Measurements from ENCODE around the gene PTPRD.
"Not testable (repeated sequence)": the region's sequence is repeated elsewhere in the genome, so short reads cannot be mapped to it uniquely, and the experiment has no call there.

PTPRD gene

GRCh38 chr9:8701904-8702303 is 1910.9 kb downstream of the PTPRD start:
- no peak for DNase-seq

GRCh38 chr9:8697565-8697964 is 1915.2 kb downstream of the PTPRD start:
- DNase-seq = not testable (repeated sequence)

DNA sequence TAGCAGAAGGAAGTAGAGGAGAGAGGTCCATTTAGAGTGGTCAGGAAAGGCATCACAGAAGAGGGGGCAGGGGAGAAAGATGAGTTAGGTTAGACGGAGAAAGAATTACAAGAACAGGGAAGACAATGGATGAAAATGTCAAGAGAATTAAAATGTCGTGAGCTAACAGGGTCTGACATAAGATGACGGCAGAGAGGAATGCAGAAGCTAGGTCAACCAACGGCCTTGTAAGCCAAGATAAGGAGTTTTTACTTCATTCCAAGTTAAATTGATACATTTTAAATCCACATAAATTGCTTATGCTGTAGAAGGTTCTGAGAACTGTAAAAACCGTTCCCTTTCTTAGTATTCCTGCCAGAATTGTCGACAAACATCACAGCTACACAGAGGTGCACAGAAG is 1916.3 kb downstream of the PTPRD start:
- DNase-seq = no peak

GRCh38 chr9:8694983-8695588 is 1917.7 kb downstream of the PTPRD start:
- DNase-seq = no peak

GRCh38 chr9:8693464-8693863 is 1919.3 kb downstream of the PTPRD start:
- no peak for DNase-seq

- DNase-seq = no peak
These were observed 1926.3 kb downstream of the PTPRD start for GRCh38 chr9:8686516-8686915.

DNA sequence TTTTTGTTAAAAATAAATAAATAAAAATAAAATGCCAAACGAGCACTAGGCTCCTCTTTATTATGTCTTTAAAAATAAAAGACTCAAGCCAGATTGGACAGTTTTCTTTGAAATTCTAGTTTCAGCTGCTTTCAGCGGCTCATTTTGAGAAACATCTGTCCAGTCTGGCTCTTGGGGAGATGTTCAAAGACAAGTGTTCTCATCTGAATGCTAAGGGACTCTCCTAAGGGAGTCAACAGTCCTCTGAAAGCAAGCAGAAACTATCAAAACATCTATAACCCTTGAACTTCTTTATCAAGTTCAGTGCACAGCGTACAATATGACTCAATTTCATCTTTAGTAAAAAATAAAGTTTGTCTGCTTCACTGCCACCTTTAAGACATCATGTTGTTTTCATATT is 1927.0 kb downstream of the PTPRD start:
- DNase-seq = no peak

DNA sequence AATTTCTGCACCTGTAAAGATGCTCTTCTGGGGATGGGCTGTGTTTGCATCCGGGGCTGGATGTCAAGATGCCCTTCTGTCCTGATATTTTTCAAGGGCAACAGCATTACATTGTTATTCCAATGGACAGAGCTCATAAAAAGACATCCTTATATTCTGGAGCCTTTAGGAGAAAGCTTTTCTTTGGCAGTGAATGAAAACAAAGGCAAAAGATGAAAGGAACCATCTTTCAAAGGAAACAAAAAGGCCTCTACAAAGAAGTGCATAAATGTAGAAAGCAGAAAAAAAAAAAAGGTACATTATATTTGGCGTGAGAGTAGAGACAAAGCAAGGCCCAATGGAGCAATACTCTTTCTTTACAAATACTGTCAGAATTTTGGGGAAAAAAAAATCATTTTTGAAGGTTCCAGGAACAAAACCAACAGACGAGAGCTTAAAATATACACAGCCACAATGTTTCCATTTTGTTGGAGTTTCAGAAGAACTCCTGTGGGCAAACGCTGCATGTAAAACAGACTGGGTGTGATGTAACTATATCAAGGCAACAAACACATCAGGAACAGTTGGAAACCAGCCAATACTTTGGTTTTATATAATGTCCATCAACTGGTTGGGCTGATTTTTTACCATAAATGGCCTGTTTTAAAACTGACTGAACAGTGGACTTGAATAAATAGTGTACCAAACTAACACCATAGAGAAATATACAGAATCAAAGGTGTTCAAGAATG is 1927.7 kb downstream of the PTPRD start:
- DNase-seq = no peak

DNA sequence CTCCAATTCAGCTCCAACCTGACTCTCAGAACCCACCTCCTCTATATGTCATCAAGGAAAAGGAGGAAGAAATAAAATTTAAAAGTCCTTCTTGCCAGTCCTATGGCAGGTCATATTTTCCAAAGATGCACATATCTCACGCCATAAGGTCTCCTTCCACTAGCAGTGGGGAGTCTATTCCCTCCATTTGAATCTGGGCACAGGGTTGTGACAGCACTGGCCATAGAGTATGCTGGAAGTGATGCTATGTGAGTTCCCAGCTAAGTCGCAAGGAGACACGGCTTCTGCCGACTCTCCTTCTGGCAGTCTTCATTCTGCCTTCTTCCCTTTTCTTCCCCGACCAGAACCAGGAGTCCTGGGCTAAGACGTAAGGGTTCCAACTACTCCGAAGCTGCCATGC is 1929.3 kb downstream of the PTPRD start:
- no peak for DNase-seq

DNA sequence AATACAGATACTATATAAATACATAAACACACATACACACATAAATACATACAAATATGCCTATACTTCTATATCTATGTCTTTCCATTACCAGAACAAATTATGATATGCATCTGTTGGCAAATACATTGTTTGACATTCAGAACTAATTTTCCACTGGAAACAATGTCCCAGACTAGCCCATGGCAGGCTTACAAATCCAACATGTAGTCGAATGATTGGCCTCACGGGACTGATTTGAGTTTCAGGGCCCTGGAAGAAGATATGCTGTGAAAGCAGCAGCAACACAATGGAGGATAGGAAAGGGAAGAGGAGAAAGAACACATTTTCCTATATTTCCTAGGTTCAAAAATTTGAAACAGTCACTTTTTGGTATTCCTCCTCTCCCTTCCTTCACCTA is 1932.1 kb downstream of the PTPRD start:
- no peak for DNase-seq

DNA sequence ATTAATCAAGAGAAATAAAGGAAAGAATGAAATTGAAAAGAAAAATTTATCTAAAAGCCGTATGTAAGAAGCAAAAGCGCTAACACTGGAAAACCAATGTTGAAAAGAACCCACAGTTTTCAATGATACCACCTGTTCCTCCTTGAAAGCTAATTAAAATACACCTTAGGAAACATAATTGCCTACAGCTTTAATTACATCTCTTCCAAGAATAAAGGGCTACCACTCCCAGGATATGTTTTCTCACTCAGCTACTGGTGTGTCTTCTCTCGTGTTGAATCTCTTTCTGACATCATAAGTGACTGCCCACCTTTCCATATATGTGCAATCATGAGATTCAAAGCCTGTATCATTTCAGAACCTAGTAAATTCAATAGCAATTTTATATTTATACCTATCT is 1932.6 kb downstream of the PTPRD start:
- no peak for DNase-seq

DNA sequence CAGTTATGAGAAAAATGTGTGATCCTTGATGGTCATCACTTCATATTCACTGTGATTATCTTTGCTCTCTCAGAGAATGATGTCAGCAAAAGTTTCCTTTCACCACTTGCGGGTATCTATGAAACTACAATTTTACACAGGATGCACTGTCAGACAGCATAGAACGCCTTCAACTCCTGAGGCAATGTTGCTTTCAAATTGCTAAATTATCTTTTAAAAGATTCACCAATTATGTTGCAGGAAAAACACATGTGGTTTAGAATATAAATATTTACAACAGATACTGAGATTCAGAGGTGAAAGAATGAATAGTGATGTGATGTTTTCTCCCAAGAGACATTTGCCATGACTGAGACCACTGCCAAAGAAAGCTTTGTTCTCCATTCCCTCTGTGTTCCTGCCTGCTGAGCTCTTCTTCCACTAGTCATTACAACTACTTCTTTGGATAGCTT is 1933.4 kb downstream of the PTPRD start:
- DNase-seq = peak; percentile 55

DNA sequence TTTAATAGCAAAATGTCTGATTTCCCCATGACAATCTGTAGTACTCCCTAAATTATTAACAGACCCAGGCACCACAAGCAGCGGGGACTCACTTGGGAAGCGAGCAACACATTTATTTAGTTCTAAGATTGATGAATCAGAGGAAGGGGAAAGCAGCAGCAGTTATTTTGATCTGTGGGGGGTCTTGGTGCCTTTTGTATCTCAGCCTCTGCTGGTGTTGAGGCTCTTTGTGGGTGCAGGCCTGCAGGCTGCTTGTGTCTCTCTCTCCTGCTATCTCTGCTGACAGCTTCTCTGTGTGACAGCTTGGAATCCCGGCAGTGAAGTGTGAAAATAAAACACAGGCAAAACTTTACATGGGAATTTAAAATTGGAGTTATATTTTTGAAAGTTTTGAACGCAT is 1935.1 kb downstream of the PTPRD start:
- peak; percentile 35 for DNase-seq

DNA sequence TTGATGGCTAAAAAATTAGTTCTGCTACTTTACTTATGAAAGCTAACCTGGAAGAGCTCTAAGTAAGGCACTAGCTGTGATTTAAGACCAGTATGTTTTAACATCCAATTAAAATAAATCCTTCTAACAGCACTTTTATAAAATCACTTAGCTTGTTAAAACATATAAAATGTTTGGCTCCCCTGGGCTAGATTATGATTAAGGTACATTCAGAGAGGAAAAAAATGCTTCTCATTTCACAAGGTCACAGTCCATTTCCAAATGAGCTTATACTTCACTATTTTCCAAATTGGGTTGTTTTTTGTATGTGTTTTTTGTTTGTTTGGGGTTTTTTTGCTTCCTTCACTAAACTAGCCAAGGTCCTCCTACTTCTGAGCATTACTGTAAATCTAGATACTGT is 1938.3 kb downstream of the PTPRD start:
- DNase-seq = no peak

DNA sequence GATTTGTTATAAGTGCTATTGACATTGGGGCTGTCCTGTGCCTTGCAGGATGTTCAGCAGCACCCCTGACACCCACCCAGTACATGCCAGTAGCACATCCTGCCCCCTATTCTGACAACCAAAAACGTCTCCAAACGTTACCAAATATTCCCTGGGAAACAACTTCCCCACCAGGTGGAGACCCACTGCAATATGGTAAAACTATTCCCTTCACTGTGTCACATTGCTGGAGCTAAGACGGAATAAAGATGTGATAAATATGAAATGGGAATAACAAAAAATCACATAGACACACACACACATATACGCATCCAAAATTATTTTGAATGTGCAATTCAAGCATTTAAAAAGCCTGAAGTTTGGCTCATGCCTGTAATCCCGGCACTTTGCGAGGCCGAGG is 1939.0 kb downstream of the PTPRD start:
- no peak for DNase-seq

GRCh38 chr9:8670751-8671150 is 1942.1 kb downstream of the PTPRD start:
- no peak for DNase-seq

DNA sequence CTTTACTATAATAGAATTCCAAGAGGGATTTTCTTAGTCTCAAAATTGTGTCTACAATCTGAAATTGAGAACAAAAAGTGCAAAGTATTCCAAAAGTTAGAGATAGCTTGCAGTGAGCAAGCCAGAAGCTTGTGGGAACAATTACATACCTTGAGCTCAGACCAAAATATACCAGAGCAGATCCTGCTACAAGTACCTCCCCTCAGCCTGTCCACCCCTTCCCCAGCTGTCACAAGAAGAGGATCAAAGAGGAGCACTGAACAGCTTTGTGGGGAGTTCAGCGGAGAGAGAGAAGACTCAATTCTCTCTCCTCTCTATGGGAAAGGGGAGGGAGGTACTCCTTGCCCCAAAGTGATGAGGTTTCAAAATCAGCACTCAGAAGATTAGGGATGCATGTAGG is 1944.1 kb downstream of the PTPRD start:
- no peak for DNase-seq

- no peak for DNase-seq
These were observed 1944.6 kb downstream of the PTPRD start for GRCh38 chr9:8668231-8668630.

GRCh38 chr9:8666060-8666459 is 1946.7 kb downstream of the PTPRD start:
- DNase-seq = no peak

GRCh38 chr9:8660383-8660782 is 1952.4 kb downstream of the PTPRD start:
- peak; percentile 81 for DNase-seq

GRCh38 chr9:8659108-8659507 is 1953.7 kb downstream of the PTPRD start:
- DNase-seq = no peak

DNA sequence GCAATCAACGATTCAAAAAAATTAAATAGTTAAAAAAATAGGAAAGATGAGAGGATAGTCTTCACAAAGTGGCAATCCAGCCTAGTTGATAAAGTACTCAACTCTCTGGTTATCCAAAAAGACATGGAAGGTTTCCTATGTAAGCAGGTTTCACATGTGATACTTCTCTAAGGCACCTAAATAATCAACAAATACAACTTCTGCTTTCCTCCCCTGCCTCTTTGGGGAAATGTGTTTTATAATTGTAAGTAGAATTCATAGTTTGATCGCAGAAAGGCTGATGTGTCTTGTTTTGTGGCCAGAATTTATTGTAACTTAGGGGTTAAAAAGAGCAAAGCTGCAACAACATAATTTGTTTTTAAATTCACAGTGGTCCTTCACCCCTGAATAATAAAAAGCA is 1957.7 kb downstream of the PTPRD start:
- DNase-seq = no peak

GRCh38 chr9:8653855-8654254 is 1958.9 kb downstream of the PTPRD start:
- peak; percentile 5 for DNase-seq

- no peak for DNase-seq
These were observed 1959.7 kb downstream of the PTPRD start for GRCh38 chr9:8653111-8653510.

DNA sequence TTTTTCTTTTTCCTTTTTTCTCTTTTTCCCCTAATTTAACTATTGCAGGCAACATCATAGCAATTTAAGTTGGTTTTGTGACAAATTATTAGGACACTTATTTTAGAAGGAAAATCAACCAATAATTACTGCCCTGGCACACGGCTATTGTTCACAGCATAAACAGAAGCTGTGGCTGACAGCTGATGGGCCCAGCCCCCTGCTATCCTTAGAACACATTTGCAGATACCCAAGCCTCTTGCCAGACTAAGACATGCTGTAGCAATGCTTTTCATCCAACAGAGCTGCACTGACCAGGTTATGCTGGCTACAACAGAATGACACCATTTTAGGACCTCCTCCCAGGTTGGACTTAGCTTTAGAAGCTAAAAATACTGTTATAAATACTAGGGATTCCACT is 1960.5 kb downstream of the PTPRD start:
- no peak for DNase-seq
